A549 (cell line): ENCODE data around the gene CPA5. TPM values are rescaled to one million over a fixed set of nuclear protein-coding genes. Genes with fewer than 3 reads are reported as not detected.

ENCODE experiments used
- ATAC-seq, 2 experiments: fragments of 200-7000 bp in 1 of 2; fragments of >200 bp in 1 of 2; cut with Nextera tagmentation in 1 of 2; cut with Tn5 transposase in 1 of 2; 3 replicates each; pipeline versions ENCODE4 v1.8.0 to v1.9.1; 2018 to 2020; ENCODE audit warnings: mild to moderate bottlenecking in 1 of 2, moderate library complexity in 1 of 2
- CTCF ChIA-PET: fragments of 300-600 bp; sonication (Branson Sonifier 250); formaldehyde crosslinking; extraction: SDS; loops from one replicate; lab custom pipeline; 2021; ENCODE audit warnings: antibody characterized with exemption, inconsistent platforms; lab: Yijun Ruan, JAX
- POLR2A ChIA-PET: fragments of 350-600 bp; formaldehyde crosslinking; extraction: SDS; loops from one replicate; lab custom pipeline; 2021; ENCODE audit warnings: antibody characterized with exemption, inconsistent platforms; lab: Yijun Ruan, JAX
- DNase-seq, 2 experiments: peaks; one replicate each; pipeline versions ENCODE4 v3.0.0 to v3.0.0-alpha.2; 2011 to 2016; ENCODE audit warnings: low read depth in 1 of 2, low spot score in 1 of 2
- FAIRE-seq: peaks from 2 replicates; lab custom pipeline; 2011; peaks lifted over from hg19 to GRCh38; lab: Jason Lieb, UNC
- H3K27ac ChIP-seq, 2 experiments: fragments of >200 bp; sonication (Bioruptor Twin); formaldehyde crosslinking; 3 replicates each; pipeline ENCODE4 v1.5.1; 2016 to 2017
- H3K4me1 ChIP-seq: fragments of >200 bp; sonication (Bioruptor Twin); formaldehyde crosslinking; 3 replicates; pipeline ENCODE4 v1.6.1; 2016
- H3K4me2 ChIP-seq: fragments of >200 bp; sonication (Bioruptor Twin); formaldehyde crosslinking; 3 replicates; pipeline ENCODE4 v1.6.1; 2016
- H3K4me3 ChIP-seq: fragments of >200 bp; sonication (Bioruptor Twin); formaldehyde crosslinking; 3 replicates; pipeline ENCODE4 v1.5.1; 2016
- H3K9me3 ChIP-seq: fragments of >200 bp; sonication (Bioruptor Twin); formaldehyde crosslinking; 3 replicates; pipeline ENCODE4 v1.6.1; 2016
- BHLHE40 ChIP-seq: IDR thresholded peaks from 2 replicates; pipeline ENCODE4 v1.6.1; 2012; ENCODE audit warnings: low read depth, low read length, inconsistent platforms
- CBX2 ChIP-seq: fragments of 200-600 bp; sonication (generic); IDR thresholded peaks from 2 replicates; pipeline ENCODE4 v1.6.1; 2016; ENCODE audit warnings: low read depth, mild to moderate bottlenecking, borderline replicate concordance
- ESRRA ChIP-seq: fragments of 150-350 bp; IDR thresholded peaks from 2 replicates; pipeline ENCODE4 v1.6.1; 2014; ENCODE audit warnings: mild to moderate bottlenecking, low read length, borderline replicate concordance
- FOSB ChIP-seq: fragments of 250-450 bp; sonication (Bioruptor Pico); IDR thresholded peaks from 2 replicates; pipeline ENCODE4 v1.5.0; 2020; ENCODE audit warnings: mild to moderate bottlenecking, moderate library complexity
- FOXS1 ChIP-seq: fragments of 250-450 bp; sonication (Bioruptor Pico); IDR thresholded peaks from 2 replicates; pipeline ENCODE4 v1.5.0; 2020; ENCODE audit warnings: mild to moderate bottlenecking, moderate library complexity
- GATA3 ChIP-seq: IDR thresholded peaks from 2 replicates; pipeline ENCODE4 v1.6.1; 2012; ENCODE audit warnings: borderline replicate concordance
- HEYL ChIP-seq: fragments of 250-450 bp; sonication (Bioruptor Pico); IDR thresholded peaks from 2 replicates; pipeline ENCODE4 v1.8.0; 2021; ENCODE audit warnings: mild to moderate bottlenecking, moderate library complexity
- HOXB13 ChIP-seq: fragments of 250-450 bp; sonication (Bioruptor Pico); IDR thresholded peaks from 2 replicates; pipeline ENCODE4 v1.5.0; 2020; ENCODE audit warnings: low read depth, mild to moderate bottlenecking, moderate library complexity
- JUN ChIP-seq, 2 experiments: fragments of >200 bp; sonication (Bioruptor Twin); formaldehyde crosslinking; IDR thresholded peaks; 2 replicates in 1 of 2; 3 replicates in 1 of 2; pipeline ENCODE4 v1.6.1; 2016 to 2017
- JUNB ChIP-seq: fragments of >200 bp; sonication (Bioruptor Twin); formaldehyde crosslinking; IDR thresholded peaks from 2 replicates; pipeline ENCODE4 v1.6.1; 2016
- KDM5A ChIP-seq: fragments of 200-600 bp; sonication (generic); IDR thresholded peaks from 2 replicates; pipeline ENCODE4 v1.6.1; 2016; ENCODE audit warnings: antibody characterized with exemption, mild to moderate bottlenecking
- MAFK ChIP-seq: fragments of 450-650 bp; IDR thresholded peaks from 2 replicates; pipeline ENCODE4 v1.6.1; 2014; ENCODE audit not compliant: partially characterized antibody
- MYC ChIP-seq: IDR thresholded peaks from 2 replicates; pipeline ENCODE4 v1.6.1; 2012; ENCODE audit warnings: mild to moderate bottlenecking, inconsistent platforms, low read length, improper control_type of control experiment, borderline replicate concordance
- NPAS2 ChIP-seq: fragments of 250-450 bp; sonication (Bioruptor Pico); IDR thresholded peaks from 2 replicates; pipeline ENCODE4 v1.8.0; 2022; ENCODE audit warnings: mild to moderate bottlenecking, moderate library complexity, borderline replicate concordance
- NR3C1 ChIP-seq: fragments of >200 bp; sonication (Bioruptor Twin); formaldehyde crosslinking; IDR thresholded peaks from 3 replicates; pipeline ENCODE4 v1.6.1; 2017
- PHF8 ChIP-seq: fragments of 200-600 bp; sonication (generic); IDR thresholded peaks from 2 replicates; pipeline ENCODE4 v1.6.1; 2016; ENCODE audit warnings: low read depth, mild to moderate bottlenecking, antibody characterized with exemption, moderate library complexity, borderline replicate concordance
- RAD21 ChIP-seq, 2 experiments: fragments of >200 bp in 1 of 2; sonication (Bioruptor Twin) in 1 of 2; formaldehyde crosslinking in 1 of 2; IDR thresholded peaks in 1 of 2; conservative IDR thresholded peaks in 1 of 2; 2 replicates in 1 of 2; 3 replicates in 1 of 2; pipeline ENCODE4 v1.6.1; 2012 to 2018; ENCODE audit warnings: inconsistent platforms in 1 of 2
- RARB ChIP-seq: fragments of 250-450 bp; sonication (Bioruptor Pico); IDR thresholded peaks from 2 replicates; pipeline ENCODE4 v1.8.0; 2021; ENCODE audit warnings: mild to moderate bottlenecking, moderate library complexity
- RCOR1 ChIP-seq: fragments of 150-350 bp; IDR thresholded peaks from 2 replicates; pipeline ENCODE4 v1.6.1; 2014; ENCODE audit warnings: antibody characterized with exemption, low read length, low read depth
- RFX5 ChIP-seq: fragments of 450-650 bp; IDR thresholded peaks from 2 replicates; pipeline ENCODE4 v1.7.1; 2014; ENCODE audit warnings: antibody characterized with exemption, mild to moderate bottlenecking, moderate library complexity
- RNF2 ChIP-seq: fragments of 200-600 bp; sonication (generic); IDR thresholded peaks from 2 replicates; pipeline ENCODE4 v1.6.1; 2016; ENCODE audit warnings: low read depth, mild to moderate bottlenecking, antibody characterized with exemption, moderate library complexity, borderline replicate concordance
- TFCP2L1 ChIP-seq: fragments of 250-450 bp; sonication (Bioruptor Pico); IDR thresholded peaks from 2 replicates; pipeline ENCODE4 v1.5.0; 2021; ENCODE audit warnings: mild to moderate bottlenecking
- USF2 ChIP-seq: fragments of 450-650 bp; IDR thresholded peaks from 2 replicates; pipeline ENCODE4 v1.6.1; 2014; ENCODE audit warnings: antibody characterized with exemption
- ZC3H11A ChIP-seq: fragments of 450-650 bp; IDR thresholded peaks from 2 replicates; pipeline ENCODE4 v1.6.1; 2014; ENCODE audit warnings: antibody characterized with exemption, mild to moderate bottlenecking
- ZSCAN20 ChIP-seq: fragments of 250-450 bp; sonication (Bioruptor Pico); IDR thresholded peaks from 2 replicates; pipeline ENCODE4 v1.8.0; 2022; ENCODE audit warnings: mild to moderate bottlenecking, moderate library complexity
- WGBS: methylation state at CpG from one replicate; pipeline ENCODE4 v1.1.6; 2017; ENCODE audit errors: missing lambda C conversion rate; 5-methylcytosine and 5-hydroxymethylcytosine counted together
- polyA plus RNA-seq, 4 experiments: library from polyadenylated mRNA; depleted of rRNA in 3 of 4; stranded (reverse); fragments of >200 nt; fragmentation: RNase III in 1 of 4; extraction: RNeasy Plus Mini Kit Qiagen cat#74134 plus additional on column Dnase treatment in 1 of 4; gene quantifications; 2 replicates in 3 of 4; 3 replicates in 1 of 4; pipeline ENCODE4 v1.2.3, GENCODE V29; 2011 to 2017
- TF ChIP-seq, protein P1 (sequence below): fragments of >200 bp; sonication (Bioruptor Twin); formaldehyde crosslinking; IDR thresholded peaks from 2 replicates; pipeline ENCODE4 v1.6.1; 2016
- TF ChIP-seq, protein P2 (sequence below): fragments of 200-600 bp; sonication (generic); IDR thresholded peaks from 2 replicates; pipeline ENCODE4 v1.6.1; 2016; ENCODE audit warnings: antibody characterized with exemption, mild to moderate bottlenecking, moderate library complexity
- TF ChIP-seq, protein P3 (sequence below): IDR thresholded peaks from 2 replicates; pipeline ENCODE4 v1.6.1; 2012
- TF ChIP-seq, protein P4 (sequence below): IDR thresholded peaks from 2 replicates; pipeline ENCODE4 v1.6.1; 2012; ENCODE audit warnings: low read depth, borderline replicate concordance

The CPA5 gene
- polyA plus RNA-seq, 2 of the 4 experiments (the other 2 are of a cell fraction) = not detected

DNA sequence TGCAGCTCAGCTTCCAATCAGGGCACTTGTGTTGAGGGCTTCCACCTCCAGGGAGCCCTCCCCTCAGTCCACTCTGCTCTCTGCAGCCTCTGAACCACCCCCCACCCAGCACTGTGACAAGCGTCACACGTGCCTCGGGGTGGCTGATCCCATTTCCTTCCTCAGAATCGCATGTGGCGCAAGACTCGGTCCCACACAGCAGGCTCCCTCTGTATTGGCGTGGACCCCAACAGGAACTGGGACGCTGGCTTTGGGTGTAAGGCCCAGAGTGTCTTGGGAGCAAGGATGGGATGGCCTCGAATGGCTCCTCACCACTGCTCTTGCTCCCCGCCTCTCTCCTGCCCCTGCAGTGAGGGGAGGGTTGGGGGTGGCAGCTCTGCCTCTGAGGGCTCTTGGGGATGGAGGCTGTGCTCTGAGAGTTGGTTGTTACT is 39.8 kb downstream of the CPA5 start:
- DNase-seq = no peak
- H3K4me3 ChIP-seq = no peak overlapping the region
- no peaks in the 10 kb centered on the region for H3K9me3 ChIP-seq
- 75% methylated on average over 8 of the region's 10 CpGs for WGBS
- H3K27ac ChIP-seq = no peak overlapping the region
- no peaks in the 10 kb centered on the region for H3K4me1 ChIP-seq
- ChIA-PET POLR2A (no interaction called here), CTCF (no interaction called here)
- TF ChIP-seq ZSCAN20 (CRISPR knock-in tag) (no peak), TFCP2L1 (no peak), GATA3 (no peak), MAFK (no peak), NPAS2 (no peak), BHLHE40 (no peak), FOSB (CRISPR knock-in tag) (no peak), MYC (no peak), HEYL (CRISPR knock-in tag) (no peak), PHF8 (no peak), CBX2 (no peak), RCOR1 (no peak), FOXS1 (CRISPR knock-in tag) (no peak), RARB (CRISPR knock-in tag) (no peak), NR3C1 (no peak)
- TF ChIP-seq, protein P1, sequence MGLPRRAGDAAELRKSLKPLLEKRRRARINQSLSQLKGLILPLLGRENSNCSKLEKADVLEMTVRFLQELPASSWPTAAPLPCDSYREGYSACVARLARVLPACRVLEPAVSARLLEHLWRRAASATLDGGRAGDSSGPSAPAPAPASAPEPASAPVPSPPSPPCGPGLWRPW = no peak
- TF ChIP-seq, protein P2, sequence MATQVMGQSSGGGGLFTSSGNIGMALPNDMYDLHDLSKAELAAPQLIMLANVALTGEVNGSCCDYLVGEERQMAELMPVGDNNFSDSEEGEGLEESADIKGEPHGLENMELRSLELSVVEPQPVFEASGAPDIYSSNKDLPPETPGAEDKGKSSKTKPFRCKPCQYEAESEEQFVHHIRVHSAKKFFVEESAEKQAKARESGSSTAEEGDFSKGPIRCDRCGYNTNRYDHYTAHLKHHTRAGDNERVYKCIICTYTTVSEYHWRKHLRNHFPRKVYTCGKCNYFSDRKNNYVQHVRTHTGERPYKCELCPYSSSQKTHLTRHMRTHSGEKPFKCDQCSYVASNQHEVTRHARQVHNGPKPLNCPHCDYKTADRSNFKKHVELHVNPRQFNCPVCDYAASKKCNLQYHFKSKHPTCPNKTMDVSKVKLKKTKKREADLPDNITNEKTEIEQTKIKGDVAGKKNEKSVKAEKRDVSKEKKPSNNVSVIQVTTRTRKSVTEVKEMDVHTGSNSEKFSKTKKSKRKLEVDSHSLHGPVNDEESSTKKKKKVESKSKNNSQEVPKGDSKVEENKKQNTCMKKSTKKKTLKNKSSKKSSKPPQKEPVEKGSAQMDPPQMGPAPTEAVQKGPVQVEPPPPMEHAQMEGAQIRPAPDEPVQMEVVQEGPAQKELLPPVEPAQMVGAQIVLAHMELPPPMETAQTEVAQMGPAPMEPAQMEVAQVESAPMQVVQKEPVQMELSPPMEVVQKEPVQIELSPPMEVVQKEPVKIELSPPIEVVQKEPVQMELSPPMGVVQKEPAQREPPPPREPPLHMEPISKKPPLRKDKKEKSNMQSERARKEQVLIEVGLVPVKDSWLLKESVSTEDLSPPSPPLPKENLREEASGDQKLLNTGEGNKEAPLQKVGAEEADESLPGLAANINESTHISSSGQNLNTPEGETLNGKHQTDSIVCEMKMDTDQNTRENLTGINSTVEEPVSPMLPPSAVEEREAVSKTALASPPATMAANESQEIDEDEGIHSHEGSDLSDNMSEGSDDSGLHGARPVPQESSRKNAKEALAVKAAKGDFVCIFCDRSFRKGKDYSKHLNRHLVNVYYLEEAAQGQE = no peak
- TF ChIP-seq, protein P3, sequence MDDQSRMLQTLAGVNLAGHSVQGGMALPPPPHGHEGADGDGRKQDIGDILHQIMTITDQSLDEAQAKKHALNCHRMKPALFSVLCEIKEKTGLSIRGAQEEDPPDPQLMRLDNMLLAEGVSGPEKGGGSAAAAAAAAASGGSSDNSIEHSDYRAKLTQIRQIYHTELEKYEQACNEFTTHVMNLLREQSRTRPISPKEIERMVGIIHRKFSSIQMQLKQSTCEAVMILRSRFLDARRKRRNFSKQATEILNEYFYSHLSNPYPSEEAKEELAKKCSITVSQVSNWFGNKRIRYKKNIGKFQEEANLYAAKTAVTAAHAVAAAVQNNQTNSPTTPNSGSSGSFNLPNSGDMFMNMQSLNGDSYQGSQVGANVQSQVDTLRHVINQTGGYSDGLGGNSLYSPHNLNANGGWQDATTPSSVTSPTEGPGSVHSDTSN = no peak
- TF ChIP-seq, protein P4, sequence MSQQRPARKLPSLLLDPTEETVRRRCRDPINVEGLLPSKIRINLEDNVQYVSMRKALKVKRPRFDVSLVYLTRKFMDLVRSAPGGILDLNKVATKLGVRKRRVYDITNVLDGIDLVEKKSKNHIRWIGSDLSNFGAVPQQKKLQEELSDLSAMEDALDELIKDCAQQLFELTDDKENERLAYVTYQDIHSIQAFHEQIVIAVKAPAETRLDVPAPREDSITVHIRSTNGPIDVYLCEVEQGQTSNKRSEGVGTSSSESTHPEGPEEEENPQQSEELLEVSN = no peak
- no peak overlapping the region for H3K4me2 ChIP-seq
- ATAC-seq = no peak
- FAIRE-seq = no peak

- no peak for ATAC-seq
- TF ChIP-seq KDM5A = no peak
- TF ChIP-seq JUNB = no peak
- TF ChIP-seq, protein P3 = no peak
- TF ChIP-seq RFX5 = no peak
- TF ChIP-seq RAD21 (conservative IDR thresholded peaks at IDR 0.05 in 1 of 2, IDR thresholded peaks at IDR 0.05 in 1 of 2) = no peak
- no peak for TF ChIP-seq ESRRA
- TF ChIP-seq JUN (IDR thresholded peaks at IDR 0.05) = no peak
- TF ChIP-seq GATA3 = no peak
- TF ChIP-seq RNF2 = no peak
- TF ChIP-seq RCOR1 = no peak
- TF ChIP-seq MYC = no peak
- TF ChIP-seq BHLHE40 = no peak
- TF ChIP-seq HOXB13 = no peak
- TF ChIP-seq ZC3H11A = no peak
- no peak for TF ChIP-seq ZSCAN20 (CRISPR knock-in tag)
- TF ChIP-seq USF2 = no peak
- TF ChIP-seq NR3C1 = no peak
Measured at GRCh38 chr7:130384841-130385599, 40.4 kb downstream of the CPA5 start.

More at GRCh38 chr7:130384841-130385599, 40.4 kb downstream of the CPA5 start:
- POLR2A ChIA-PET = no interaction called here
- no peak for FAIRE-seq
- H3K4me2 ChIP-seq = no peak overlapping the region
- WGBS = 77% methylated on average over 13 of the region's 13 CpGs
- H3K9me3 ChIP-seq = no peaks in the 10 kb centered on the region
- DNase-seq = no peak
- H3K27ac ChIP-seq = no peak overlapping the region
- H3K4me3 ChIP-seq = no peak overlapping the region
- CTCF ChIA-PET = interaction anchor here (0.7 kb wide), 1 partner anchor 17 kb away, joined by 3 read pairs; no protein-coding TSS in a partner anchor
- no peaks in the 10 kb centered on the region for H3K4me1 ChIP-seq
